ENCODE results near the gene PRTG.

The PRTG gene

GRCh38 chr15:55589287-55589686 is 153.7 kb downstream of the PRTG start:
- peak; percentile 15 for DNase-seq (ENCODE audit: low read depth)
- TF ChIP-seq CTCF (conservative IDR thresholded peaks at IDR 0.05; ENCODE audit: low read length): no peak
- H3K4me3 ChIP-seq (ENCODE audit: low read length): peak overlapping the region; percentile 74

DNA sequence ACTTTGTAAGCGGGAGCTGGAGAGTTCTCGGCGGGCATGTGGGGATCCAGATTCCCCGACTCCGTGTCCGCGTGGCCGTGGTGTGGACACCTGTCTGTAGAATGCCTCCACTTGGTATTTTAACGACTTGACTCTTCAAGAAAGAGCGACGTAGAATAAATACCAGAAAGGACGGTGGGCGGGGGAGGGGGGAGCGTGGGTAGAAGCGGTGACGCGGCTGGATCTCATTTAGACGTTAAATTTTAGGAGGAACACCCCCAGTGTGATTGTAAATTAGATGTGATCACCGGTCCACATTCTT is 154.2 kb downstream of the PRTG start:
- H3K4me3 ChIP-seq (ENCODE audit: low read length): peak overlapping the region; percentile 74
- DNase-seq (ENCODE audit: low read depth): no peak
- TF ChIP-seq CTCF (conservative IDR thresholded peaks at IDR 0.05; ENCODE audit: low read length): no peak

DNA sequence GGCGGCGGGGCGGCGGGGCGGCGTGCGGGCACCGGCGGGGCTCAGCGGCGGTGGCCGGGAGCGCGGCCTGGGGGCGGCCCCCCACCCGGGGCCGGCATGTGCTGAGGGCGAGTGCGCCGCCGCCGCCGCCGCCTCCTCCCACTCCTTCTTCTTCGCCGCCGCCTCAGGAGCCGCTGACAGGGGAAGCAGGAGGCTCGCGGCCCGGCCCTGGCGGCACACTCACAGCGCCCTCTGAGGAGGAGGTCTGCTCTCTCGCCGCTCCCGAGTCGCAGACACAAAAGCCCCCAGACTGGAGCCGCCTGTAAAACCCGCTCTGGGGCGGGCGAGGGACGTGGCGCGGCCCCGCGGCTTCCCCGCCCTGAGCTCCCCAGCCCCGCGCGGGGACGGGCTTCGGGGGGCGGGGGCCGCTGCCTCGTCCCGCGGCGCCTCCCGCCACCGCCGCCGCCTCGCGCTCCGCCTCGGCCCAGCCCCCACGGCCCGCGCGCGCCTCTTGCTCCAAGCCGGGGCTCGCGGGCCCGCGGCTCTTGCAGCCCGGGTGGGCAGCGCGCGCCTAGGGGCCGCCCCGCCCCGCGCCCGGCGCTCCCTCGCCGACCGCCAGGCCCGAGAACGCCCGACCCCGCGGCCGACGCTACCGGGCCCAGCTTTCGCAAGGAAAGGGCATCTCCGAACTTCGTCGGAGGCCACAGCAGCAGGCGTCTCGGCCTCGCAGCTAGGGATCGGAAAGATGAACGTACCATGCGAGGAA is 154.7 kb downstream of the PRTG start, which contains the start of gene PYGO1:
Gene PYGO1, minus strand, starts transcription at position 276 of the 745 bp plus-strand sequence. CDS start 462 bp downstream, outside the sequence.
- no peak for TF ChIP-seq CTCF (conservative IDR thresholded peaks at IDR 0.05; ENCODE audit: low read length)
- DNase-seq (ENCODE audit: low read depth): peak; percentile 63
- H3K4me3 ChIP-seq (ENCODE audit: low read length): peak within 1 kb of the TSS; percentile 75

GRCh38 chr15:55587321-55588069 is 155.5 kb downstream of the PRTG start:
- DNase-seq (ENCODE audit: low read depth): peak; percentile 36
- no peak for TF ChIP-seq CTCF (conservative IDR thresholded peaks at IDR 0.05; ENCODE audit: low read length)
- H3K4me3 ChIP-seq (ENCODE audit: low read length): peak overlapping the region; percentile 75

DNA sequence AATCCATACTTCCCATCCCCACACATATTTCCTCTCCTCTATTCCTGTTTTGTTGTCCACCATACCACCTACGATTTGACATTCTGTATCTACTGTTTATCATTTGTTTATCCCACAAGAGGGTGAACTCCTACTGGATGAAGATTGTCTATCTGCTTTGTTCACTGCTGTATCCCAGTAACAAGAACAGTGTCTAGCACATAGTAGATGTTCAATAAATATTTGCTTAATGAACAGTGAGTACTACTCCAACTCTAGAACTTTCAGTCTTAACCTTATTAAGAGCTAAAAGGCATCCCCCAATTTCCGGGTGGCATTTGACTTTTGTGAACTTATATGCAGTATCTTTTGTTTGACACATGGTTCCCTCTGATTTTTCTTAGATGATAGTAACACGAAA is 156.1 kb downstream of the PRTG start:
- peak overlapping the region; percentile 75 for H3K4me3 ChIP-seq (ENCODE audit: low read length)
- no peak for DNase-seq (ENCODE audit: low read depth)
- no peak for TF ChIP-seq CTCF (conservative IDR thresholded peaks at IDR 0.05; ENCODE audit: low read length)

- no peak overlapping the region for H3K4me3 ChIP-seq (ENCODE audit: low read length)
- no peak for TF ChIP-seq CTCF (conservative IDR thresholded peaks at IDR 0.05; ENCODE audit: low read length)
- DNase-seq (ENCODE audit: low read depth): no peak
Observed at GRCh38 chr15:55576943-55577342, 166.0 kb downstream of the PRTG start.

- H3K4me3 ChIP-seq (ENCODE audit: low read length): no peak overlapping the region
- no peak for TF ChIP-seq CTCF (conservative IDR thresholded peaks at IDR 0.05; ENCODE audit: low read length)
- DNase-seq (ENCODE audit: low read depth): no peak
Observed at GRCh38 chr15:55574096-55574495, 168.9 kb downstream of the PRTG start.

Measured in AG10803 (cell line).